Measurements from ENCODE around the gene QRFP.

DNA sequence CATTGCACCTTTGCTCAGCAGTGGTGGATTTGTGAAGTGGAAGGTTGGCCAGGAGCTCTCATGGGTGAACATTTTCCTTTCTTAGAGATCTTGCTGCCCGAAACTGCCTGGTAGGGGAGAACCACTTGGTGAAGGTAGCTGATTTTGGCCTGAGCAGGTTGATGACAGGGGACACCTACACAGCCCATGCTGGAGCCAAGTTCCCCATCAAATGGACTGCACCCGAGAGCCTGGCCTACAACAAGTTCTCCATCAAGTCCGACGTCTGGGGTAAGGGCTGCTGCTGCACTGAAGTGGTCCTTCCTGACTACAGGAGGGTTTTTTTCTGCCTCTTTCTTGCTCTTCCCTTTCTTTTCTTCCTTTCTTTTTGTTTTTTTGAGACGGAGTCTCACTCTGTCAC is 21.8 kb downstream of the QRFP start:
- TF ChIP-seq, protein P1, sequence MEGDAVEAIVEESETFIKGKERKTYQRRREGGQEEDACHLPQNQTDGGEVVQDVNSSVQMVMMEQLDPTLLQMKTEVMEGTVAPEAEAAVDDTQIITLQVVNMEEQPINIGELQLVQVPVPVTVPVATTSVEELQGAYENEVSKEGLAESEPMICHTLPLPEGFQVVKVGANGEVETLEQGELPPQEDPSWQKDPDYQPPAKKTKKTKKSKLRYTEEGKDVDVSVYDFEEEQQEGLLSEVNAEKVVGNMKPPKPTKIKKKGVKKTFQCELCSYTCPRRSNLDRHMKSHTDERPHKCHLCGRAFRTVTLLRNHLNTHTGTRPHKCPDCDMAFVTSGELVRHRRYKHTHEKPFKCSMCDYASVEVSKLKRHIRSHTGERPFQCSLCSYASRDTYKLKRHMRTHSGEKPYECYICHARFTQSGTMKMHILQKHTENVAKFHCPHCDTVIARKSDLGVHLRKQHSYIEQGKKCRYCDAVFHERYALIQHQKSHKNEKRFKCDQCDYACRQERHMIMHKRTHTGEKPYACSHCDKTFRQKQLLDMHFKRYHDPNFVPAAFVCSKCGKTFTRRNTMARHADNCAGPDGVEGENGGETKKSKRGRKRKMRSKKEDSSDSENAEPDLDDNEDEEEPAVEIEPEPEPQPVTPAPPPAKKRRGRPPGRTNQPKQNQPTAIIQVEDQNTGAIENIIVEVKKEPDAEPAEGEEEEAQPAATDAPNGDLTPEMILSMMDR (IDR thresholded peaks at IDR 0.05; ENCODE audit: low read depth, low read length): no peak
- TF ChIP-seq EZH2phosphoT487 (IDR thresholded peaks at IDR 0.05; ENCODE audit: low read depth): no peak
